Hepatocyte (in vitro differentiated cells): Measurements from ENCODE around the gene HECW1.

Experiments
- EZH2 ChIP-seq: fragments of 200-600 bp; sonication (generic); IDR thresholded peaks from 2 replicates; pipeline ENCODE4 v1.6.1; 2016; ENCODE audit warnings: antibody characterized with exemption, mild to moderate bottlenecking, borderline replicate concordance
- EZH2phosphoT487 ChIP-seq: fragments of 200-600 bp; sonication (generic); IDR thresholded peaks from one replicate; pipeline ENCODE4 v1.6.1; 2018; ENCODE audit warnings: antibody characterized with exemption, mild to moderate bottlenecking, low read depth, moderate library complexity; ENCODE audit not compliant: unreplicated experiment, severe bottlenecking
- TF ChIP-seq, protein P1 (sequence below): fragments of 200-600 bp; sonication (generic); IDR thresholded peaks from 2 replicates; pipeline ENCODE4 v1.5.1; 2016; ENCODE audit warnings: antibody characterized with exemption, mild to moderate bottlenecking; ENCODE audit not compliant: poor library complexity

DNA sequence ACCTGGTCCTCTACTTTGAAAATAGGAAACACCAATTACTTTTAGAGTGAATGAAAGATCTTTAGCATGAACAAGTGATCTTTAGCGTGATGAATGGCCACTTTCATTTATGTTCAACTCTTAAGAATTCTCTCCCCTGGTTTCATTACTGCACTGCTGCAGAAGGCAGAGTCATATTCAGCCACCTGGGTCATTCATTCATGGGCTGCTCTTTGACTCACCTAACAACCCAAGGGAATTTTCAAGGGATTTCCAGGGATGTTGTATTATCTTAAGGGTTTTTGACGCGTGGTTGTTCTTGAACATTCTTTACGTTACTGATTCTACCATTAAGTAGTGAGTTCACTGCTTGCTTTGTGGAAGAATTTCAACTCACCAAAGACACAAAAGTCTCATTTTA, 383.1 kb downstream of the HECW1 start:
- TF ChIP-seq, protein P1, sequence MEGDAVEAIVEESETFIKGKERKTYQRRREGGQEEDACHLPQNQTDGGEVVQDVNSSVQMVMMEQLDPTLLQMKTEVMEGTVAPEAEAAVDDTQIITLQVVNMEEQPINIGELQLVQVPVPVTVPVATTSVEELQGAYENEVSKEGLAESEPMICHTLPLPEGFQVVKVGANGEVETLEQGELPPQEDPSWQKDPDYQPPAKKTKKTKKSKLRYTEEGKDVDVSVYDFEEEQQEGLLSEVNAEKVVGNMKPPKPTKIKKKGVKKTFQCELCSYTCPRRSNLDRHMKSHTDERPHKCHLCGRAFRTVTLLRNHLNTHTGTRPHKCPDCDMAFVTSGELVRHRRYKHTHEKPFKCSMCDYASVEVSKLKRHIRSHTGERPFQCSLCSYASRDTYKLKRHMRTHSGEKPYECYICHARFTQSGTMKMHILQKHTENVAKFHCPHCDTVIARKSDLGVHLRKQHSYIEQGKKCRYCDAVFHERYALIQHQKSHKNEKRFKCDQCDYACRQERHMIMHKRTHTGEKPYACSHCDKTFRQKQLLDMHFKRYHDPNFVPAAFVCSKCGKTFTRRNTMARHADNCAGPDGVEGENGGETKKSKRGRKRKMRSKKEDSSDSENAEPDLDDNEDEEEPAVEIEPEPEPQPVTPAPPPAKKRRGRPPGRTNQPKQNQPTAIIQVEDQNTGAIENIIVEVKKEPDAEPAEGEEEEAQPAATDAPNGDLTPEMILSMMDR, result no peak
- no peak for TF ChIP-seq EZH2phosphoT487
- TF ChIP-seq EZH2, result no peak
